ENCODE results near the gene PDSS1.

- TF ChIP-seq CTCF (conservative IDR thresholded peaks at IDR 0.05; ENCODE audit: low read depth, low read length) (no peak), MXI1 (IDR thresholded peaks at IDR 0.05; ENCODE audit: borderline replicate concordance, low read depth, low read length) (no peak), POLR2A (IDR thresholded peaks at IDR 0.05; ENCODE audit: low read depth, low read length) (no peak)
Observed at GRCh38 chr10:26730552-26730951, 33.1 kb downstream of the PDSS1 start.
